GM12874 (cell line): ENCODE results near the gene RBM20.

Experiments
- CTCF ChIP-seq: IDR thresholded peaks from 2 replicates; pipeline ENCODE4 v1.5.1; 2011; ENCODE audit warnings: low read depth, mild to moderate bottlenecking, control low read depth, low read length, moderate library complexity; ENCODE audit not compliant: insufficient read depth

Gene RBM20

GRCh38 chr10:110828525-110828924 lies 184.4 kb downstream of the RBM20 start:
- no peak for TF ChIP-seq CTCF

GRCh38 chr10:110829721-110830410 lies 185.7 kb downstream of the RBM20 start:
- no peak for TF ChIP-seq CTCF

GRCh38 chr10:110833234-110833940 lies 189.3 kb downstream of the RBM20 start:
- no peak for TF ChIP-seq CTCF

- no peak for TF ChIP-seq CTCF
These were observed 189.9 kb downstream of the RBM20 start for GRCh38 chr10:110833941-110834628.

- no peak for TF ChIP-seq CTCF
These were observed 190.6 kb downstream of the RBM20 start for GRCh38 chr10:110834629-110835301.

- no peak for TF ChIP-seq CTCF
These were observed 191.7 kb downstream of the RBM20 start for GRCh38 chr10:110835841-110836240.

- no peak for TF ChIP-seq CTCF
These were observed 192.6 kb downstream of the RBM20 start for GRCh38 chr10:110836706-110837105.
